ENCODE results near the gene RBM23.
A peak's percentile ranks its signal among the peaks of the same experiment; 100 is the strongest.
"Not testable (repeated sequence)": the region's sequence is repeated elsewhere in the genome, so short reads cannot be mapped to it uniquely, and the experiment has no call there.

The RBM23 gene

DNA sequence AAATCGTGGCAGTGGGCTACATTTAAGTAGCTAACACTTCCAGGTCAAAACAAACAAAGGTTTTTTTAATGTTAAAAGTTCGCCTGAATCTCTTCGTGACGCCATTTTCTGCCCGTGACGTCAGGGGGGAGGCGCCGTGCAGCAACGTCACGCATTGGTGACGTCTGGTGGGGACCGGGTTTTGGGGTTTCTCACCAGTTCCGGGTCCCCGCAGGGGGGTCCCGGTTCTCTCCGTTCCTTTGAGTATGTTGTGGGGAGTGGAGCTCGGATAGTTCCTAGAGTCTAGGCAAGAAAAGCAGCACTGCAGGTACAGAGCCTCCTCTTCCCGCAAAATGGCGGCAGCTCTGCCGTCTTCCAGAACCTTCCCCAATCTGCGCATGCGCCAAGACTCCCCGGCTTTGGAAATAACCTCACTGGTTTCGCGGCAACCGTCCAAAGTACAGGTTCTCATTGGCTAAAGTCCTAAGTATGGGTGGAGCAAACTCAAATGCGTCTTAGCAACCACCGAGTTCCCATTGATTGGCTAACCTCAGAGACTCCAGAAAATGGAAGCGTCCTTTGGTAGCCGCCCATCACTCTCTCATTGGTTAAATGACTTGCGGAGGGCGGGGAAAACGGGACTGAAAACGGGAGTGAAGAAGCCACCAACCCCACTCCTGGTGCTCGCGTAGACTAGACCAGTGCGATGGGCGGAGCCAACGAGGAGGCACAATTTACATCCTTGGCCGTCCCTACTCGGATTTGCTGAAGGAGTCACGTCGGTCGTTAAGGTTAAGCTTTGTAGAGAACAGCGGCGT lies at the start of gene RBM23:
RBM23 (minus strand) TSS at position 346 of the 797 bp plus-strand sequence.
- peak; percentile 100 for DNase-seq (ENCODE audit: low read depth in 2 of 2)

DNA sequence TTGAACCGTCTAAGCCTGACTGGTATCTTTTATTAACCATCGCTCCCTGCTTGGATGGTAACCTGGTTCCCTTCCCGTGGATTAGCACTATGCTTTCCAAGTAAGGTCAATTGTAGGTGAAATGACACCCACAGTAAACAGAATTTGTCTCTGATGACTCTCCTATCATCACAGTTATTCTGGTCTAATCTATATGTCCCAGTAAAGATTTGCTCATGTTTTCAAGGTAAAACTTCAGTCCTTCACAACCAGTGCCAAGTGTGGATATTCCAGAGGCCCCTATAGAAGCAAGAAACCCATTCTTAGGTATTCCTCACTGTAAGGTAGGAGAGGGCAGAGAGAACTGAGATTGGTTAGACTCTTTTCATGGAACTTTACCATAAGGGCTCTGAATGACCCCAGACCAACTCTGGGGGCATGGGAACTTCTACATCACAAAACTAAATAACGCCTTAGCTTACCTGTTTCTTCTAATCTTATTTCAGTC lies 47.9 kb upstream of the RBM23 start:
- no peak for DNase-seq (ENCODE audit: low read depth in 2 of 2)

DNA sequence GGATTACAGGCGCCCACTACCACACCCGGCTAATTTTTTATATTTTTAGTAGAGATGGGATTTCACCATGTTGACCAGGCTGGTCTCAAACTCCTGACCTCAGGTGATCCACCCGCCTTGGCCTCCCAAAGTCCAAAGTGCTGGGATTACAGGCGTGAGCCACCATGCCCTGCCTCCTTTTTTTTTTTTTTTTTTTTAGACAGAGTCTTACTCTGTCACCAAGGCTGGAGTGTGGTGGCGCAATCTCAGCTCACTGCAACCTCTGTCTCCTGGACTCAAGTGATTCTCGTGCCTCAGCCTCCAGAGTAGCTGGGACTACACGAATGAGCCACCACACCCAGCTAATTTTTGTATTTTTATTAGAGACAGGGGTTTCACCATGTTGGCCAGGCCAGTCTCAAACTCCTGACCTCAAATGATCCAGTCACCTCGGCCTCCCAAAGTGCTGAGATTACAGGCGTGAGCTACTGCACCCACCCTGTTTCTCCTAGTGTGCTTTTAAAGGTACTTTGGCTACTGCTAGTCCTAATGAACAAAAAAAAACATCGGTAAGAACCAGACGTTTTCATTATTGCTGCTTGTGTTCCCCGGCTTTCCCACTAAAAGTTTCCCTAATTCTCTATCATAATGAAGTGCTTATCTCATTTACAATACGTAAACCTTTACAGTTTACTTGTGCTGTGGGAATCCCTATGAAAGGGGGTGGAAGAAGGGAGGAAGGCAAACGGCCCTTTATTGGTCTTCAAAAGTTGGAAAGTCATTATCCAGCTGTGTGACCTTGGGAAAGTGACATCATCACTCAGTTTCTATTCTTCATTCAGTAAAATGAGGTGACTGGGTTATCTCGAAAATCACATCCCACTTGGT lies 47.2 kb upstream of the RBM23 start:
- DNase-seq (ENCODE audit: low read depth in 2 of 2), result not testable (repeated sequence)

DNA sequence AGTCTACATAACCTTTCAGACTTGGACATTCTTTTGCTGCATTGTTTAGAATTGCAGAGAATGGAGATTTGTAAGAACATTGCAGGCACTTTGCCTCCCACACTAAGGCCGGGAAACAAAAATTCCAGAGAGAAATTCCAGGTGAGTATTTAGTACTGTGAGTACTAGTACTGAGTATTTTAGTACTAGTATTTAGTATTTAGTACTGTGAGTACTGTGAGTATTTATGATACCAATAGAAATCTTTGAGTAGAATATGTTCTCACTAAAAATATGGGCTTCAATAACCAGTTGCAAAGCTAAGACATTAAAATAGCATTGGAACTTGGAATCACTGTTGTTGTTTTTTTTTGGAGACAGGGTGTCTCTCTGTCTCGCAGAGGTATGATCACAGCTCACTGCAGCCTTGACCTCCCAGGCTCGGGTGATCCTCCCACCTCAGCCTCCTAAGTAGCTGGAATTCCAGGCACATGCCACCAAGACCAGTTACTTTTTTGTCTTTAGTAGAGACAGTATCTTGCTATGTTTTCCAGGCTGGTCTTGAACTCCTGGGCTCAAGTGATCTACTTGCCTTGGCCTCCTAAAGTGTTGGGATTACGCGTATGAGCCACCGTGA lies 43.2 kb upstream of the RBM23 start:
- no peak for DNase-seq (ENCODE audit: low read depth in 2 of 2)

DNA sequence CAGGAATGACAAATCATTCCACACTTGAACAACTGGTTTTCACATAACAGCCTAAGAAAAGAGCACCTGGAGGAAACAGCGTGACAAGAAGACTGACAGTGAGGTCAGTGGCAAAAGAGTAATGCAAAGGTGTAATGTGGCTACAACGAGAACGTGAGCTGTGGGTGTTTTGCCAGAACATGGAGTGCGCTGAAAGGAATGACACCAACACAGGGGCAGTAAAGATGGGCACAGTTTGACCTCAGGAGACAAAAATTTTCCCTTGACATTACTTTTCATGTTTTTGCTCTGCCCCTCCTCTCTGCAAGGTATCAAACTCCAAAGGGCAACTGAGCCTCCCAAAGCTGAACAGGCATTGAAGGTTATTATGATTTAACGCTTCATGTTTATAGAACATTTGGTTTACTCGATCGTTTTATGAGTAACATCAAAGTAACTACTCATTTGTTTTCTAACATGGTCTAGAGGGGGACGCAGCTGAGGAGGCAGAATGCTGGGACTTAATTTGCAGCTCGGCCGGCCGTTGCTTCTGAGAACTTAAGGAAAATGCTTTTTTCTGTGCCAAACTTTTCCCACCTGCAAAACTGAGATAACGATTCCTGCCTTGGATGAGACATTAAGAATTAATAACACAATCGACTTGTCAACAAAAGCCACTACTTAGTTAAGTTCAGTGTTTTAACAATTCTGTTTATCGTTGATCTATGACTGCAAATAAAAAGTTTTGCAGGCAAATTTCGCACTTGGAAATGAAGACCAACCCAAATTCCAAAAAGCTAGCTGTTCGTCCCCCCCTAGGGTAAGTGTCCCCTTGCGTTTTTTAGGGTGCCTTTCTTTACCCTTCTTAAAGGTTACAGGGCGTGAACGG lies 37.0 kb upstream of the RBM23 start:
- DNase-seq (ENCODE audit: low read depth in 2 of 2), result no peak

DNA sequence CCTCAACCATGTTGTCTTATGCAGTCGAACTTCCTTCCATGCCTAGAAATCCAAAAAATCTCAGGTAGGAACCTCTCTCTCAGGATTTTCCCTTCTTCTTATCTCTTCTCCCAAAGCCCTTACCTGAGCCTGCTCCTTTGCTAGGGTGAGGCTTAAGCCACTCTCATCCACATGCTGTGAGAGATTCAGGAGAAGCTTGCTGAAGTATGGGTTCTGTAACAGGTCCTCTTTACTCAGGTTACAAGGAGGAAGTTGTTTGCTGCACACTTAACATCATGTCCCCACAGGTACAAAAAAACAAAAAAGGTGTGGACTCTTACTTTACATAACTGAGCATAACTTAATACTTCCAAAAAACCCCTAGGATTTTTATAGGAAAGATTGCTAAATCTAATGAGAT lies 33.5 kb upstream of the RBM23 start:
- DNase-seq (ENCODE audit: low read depth in 2 of 2), result no peak

DNA sequence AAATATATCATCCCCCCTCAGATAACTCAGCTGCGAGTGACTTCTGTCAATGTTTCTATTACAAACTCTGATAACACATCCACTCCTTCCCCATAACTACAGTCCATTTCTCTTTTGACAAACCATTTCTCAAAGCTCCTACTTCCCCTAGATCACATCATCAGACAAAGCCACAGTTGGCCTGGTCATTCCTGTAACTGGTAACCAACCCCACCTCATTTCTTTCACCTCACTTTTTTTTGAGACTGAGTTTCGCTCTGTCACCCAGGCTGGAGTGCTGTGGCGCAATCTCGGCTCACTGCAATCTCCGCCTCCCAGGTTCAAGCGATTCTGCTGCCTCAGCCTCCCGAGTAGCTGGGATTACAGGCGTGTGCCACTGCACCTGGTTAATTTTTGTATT lies 32.8 kb upstream of the RBM23 start:
- not testable (repeated sequence) for DNase-seq (ENCODE audit: low read depth in 2 of 2)

DNA sequence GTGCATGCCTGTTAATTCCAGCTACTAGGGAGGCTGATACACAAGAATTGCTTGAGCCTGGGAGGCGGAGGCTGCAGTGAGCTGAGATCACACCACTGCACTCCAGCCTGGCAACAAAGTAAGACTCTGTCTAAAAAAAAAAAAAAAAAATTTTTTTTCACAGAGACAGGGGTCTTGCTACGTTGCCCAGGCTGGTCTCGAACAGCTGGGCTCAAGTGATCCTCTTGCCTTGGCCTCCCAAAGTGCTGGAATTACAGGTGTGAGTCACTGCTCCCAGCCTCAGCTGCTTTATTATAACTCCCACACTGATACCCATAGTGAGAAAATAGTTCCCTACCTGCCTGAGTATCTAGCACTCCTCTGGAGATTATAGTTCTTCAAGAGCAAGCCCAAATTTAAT lies 26.7 kb upstream of the RBM23 start:
- DNase-seq (ENCODE audit: low read depth in 2 of 2), result no peak

DNA sequence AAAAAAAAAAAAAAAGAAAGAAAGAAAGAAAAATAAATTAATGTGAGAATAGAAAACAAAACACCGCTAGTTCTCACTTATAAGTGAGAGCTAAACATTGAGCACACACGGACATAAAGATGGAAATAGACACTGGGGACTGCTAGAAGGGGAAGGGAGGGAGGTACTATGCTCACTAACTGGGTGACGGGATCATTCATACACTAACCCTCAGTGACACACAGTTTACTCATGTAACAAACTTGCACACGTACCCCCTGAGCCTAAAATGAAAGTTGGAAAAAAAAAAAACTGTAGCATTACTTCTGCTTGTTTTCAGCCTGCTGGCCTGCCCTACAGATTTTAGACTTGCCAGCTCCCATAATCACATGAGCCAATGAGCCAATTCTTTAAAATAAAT lies 20.7 kb upstream of the RBM23 start:
- DNase-seq (ENCODE audit: low read depth in 2 of 2), result peak in 1 of 2 experiments; percentile 10

DNA sequence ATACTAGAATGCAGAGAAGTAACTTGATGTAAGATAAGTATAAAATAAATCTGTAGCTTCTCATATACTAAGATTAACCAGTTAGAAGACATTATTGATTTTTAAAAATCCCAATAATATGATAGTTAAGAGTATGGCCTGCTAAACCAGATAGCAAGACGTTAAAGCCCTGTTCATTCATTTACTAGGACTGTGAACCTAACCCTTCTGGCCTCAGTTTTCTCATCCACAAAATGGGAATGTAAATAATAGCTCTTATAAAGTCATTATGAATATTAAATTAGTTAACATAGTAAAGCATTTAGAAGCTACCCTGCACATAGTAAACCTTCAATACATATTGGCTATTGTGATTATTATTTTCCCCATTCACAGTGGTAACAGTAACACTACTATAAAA lies 16.2 kb upstream of the RBM23 start:
- DNase-seq (ENCODE audit: low read depth in 2 of 2), result no peak

DNA sequence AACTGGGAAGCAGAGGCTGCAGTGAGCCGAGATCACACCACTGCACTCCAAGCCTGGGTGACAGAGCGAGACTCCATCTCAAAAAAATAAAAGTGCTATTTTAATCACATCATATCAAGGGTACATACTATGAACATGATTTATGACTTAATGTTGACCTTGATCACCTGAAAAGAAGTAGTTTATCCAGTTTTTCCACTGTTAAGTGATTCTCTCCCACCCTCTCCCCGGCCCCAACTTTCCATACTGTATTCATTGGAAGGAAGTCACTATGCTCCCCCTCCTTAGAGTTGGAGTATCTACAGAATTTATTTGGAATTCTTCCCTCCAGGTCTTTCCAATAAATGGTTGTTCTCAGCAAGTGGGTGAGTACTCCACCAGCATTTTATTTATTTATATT lies 13.2 kb upstream of the RBM23 start:
- DNase-seq (ENCODE audit: low read depth in 2 of 2), result no peak

DNA sequence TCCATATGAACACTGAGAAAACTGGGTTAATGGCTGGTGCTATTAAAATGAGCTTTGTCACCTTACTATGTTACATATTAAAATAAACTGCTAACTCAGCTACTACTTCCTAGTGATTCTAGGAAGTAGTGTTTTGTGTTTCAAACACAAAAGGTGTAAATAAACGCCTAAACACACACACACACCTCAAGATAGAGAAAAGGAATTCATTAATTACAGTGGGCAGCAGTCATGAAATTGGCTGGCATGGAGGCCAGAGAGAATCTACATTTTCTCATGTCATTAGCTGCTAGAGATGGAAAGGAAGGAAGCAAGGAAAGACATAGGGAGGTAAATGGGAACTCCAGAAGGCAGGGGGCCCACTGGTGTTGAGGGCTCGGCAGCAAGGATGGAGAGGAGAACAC lies 11.0 kb upstream of the RBM23 start:
- no peak for DNase-seq (ENCODE audit: low read depth in 2 of 2)

DNA sequence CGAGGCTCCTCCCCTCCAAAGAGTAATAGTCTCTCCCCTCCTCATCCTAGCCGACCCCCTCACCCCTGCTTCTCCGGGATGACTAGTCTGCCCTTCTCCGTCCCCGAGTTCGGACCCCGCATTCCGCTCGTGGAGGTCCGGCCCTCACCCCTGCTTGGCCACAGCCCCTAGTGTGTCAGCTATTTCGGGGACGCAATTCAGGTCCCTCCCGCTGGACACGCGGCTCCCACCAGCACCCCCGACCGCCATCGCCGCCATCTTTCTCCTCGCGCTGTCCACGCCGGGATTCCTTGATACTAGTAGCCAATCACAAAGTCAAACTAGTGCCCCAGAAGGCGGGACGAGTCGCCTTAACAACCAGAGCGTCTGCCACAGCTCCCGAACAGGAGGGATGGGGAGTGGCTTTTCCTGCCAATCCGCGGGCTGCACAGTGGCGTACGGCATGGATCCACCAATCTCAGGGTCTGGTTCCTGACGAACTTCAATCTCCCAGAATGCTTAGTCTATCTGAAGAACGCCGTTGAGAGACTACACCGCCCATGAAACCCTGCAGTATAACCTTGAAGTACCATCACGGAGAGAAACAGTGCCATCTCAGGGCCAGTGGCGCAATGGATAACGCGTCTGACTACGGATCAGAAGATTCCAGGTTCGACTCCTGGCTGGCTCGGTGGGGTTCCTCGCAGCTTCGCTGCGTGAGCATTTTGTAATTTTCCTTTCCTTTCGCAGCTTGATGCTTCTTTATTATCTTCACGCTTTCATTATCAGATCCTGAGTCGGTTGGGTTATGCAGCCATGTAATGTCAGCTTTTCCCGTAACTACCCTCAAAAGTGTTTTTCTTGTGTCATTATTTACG lies 10.4 kb upstream of the RBM23 start, which contains the start of gene PRMT5:
PRMT5 (minus strand) TSS at position 273 of the 857 bp plus-strand sequence; CDS start at position 258, 15 bp downstream.
- DNase-seq (ENCODE audit: low read depth in 2 of 2), result peak; percentile 99 to 100

DNA sequence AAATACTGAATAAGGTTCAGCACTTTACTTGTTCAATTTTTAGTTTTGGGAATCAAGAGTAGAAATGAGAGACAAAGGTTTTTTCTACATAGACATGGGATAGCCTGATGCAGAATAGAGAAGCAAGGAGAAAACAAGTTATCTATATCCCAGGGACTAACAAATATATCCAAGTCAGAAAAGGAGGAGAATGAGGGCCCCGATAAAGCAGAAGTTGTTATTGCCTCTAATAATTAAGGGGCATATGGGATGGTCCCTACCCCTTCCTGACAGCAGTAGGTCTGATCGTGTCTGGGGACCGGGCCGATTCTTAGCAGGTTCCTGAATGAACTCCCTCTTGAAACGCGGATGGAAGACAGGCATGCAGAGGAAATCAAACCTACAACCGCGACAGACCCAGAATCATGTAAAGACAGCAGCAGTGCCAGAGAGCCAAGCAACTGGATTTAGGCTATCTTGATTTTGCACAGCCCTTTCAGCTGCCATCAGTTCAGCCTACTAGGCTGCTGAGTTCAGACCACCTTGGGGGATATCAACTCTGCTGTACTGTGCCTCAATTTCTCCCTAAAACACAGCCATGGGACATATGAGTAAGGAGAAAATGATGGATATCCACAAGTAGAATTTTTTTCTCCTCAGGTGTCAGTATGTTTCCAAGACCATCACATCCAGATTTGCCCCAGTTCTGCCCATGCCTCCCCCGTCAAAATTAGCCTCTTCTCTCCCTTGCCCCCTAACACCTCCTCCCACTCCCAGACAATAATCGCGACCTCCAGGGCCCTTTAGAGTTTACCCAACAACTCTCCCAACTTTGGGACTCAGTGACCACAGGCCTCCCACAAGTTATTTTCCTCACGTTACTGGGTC lies 9.5 kb upstream of the RBM23 start:
- no peak for DNase-seq (ENCODE audit: low read depth in 2 of 2)

DNA sequence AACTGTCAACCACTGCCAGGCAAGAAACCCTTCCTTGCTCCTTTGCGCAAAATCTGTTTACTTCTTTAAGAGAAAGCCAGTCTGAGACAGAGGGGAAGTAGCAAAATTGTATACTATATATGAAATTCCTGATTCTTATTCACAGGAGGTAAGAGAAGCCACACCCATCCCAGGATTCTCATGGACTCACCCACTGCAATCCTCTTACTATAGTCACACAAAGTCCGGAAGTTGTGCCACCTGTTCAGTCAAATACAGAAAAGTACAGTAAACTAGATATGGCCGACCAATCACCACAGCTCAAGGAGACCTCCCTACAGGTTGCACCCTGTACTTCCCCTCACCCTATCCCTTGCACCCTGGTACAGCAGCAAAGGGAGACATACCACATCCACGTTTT lies 7.4 kb upstream of the RBM23 start:
- DNase-seq (ENCODE audit: low read depth in 2 of 2), result no peak

DNA sequence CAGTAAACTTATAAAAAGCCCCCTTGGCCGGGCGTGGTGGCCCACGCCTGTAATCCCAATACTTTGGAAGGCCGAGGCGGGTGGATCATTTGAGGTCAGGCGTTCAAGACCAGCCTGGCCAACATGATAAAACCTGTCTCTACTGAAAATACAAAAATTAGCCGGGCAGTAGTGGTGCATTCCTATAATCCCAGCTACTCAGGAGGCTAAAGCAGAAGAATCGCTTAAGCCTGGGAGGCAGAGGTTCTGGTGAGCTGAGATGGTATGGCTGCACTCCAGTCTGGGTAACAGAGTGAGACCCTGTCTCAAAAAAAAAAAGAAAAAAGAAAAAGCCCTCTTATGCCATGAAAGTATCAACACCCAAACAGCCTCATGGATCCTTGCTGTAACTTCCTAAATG lies 6.6 kb upstream of the RBM23 start:
- no peak for DNase-seq (ENCODE audit: low read depth in 2 of 2)

DNA sequence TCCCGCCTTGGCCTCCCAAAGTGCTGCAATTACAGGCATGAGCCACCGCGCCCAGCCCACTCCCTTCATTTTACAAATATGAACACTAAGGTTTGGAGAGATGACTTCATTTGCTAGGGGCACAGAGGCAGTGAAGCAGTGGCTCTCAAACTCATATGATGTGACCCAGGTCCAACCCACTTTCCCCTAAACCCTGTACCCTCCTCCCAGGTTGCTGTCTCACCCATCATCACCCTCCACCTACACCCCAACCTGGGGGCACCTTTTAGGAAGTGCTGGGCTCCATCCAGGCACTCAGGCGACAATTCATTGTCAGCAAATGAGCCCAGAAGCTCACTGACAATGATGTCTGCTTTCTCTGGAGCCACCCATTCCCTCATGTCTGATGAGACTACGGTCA lies 4.8 kb upstream of the RBM23 start:
- DNase-seq (ENCODE audit: low read depth in 2 of 2), result no peak

DNA sequence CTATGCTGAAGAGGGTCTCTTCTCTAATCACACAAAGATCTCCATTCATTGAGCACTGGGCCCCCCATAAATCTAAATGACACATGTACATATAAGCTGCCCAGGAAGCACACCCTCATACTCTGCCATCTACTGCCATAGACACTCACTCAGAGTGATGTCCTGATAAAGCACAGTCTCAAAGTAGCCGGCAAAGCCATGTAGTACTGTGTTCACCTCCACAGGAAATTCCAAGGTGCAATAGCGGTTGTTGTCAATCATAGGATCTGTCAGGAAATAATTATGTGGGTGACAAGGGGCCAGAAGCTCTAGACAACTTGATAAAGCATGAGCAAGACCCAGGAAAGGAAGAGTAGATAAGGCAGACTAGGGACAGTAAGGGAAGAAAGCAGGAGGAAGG lies 3.3 kb upstream of the RBM23 start:
- no peak for DNase-seq (ENCODE audit: low read depth in 2 of 2)

DNA sequence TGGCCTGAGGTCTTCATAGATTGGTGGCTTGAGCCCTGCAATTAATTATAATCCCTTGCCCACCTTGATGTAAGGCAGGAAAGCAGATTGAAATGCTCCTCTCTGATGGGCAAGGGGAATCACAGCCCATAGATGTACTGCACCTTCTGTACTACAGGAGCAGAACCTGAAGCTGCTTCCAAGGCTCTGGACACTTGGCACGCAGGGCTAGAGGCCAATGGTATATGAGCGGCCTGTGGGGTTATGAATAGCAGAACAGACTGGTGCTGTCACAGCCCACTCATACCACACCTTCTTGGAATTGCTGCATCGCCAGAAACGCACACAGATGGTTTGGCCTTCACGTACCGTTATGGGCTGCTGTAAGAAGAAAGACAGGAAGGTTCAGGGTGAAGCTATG lies 1.7 kb upstream of the RBM23 start:
- no peak for DNase-seq (ENCODE audit: low read depth in 2 of 2)

DNA sequence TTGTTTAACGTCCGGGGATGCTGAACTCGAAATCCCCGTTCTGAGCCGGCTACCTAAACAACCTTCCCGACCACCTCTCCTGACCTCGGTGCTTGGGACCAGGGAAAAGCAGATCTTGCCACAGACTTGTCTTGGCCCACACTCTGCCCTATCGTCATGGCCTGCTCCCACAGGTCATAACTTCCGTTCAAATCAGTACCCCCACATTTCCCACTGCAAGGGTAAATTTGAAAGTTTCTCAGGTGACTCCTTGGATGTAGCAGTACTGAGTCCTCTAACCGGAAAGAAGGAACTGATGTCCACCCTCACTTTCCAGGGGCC lies 612 bp upstream of the RBM23 start:
- DNase-seq (ENCODE audit: low read depth in 2 of 2), result no peak

Data from fibroblast of skin of left quadriceps (primary cell).